Activated CD4-positive, alpha-beta memory T cell treated with anti-CD3 and anti-CD28 coated beads for 36 hours (primary cell): Measurements from ENCODE around the gene TRABD2B. TPM values are rescaled to one million over a fixed set of nuclear protein-coding genes. Genes with fewer than 3 reads are reported as not detected.

Experiments
- CTCF ChIA-PET: fragments of 350-600 bp; sonication (Branson Sonifier 250); formaldehyde crosslinking; loops from one replicate; lab custom pipeline; 2021; ENCODE audit warnings: antibody characterized with exemption, inconsistent platforms; lab: Charles Lee
- POLR2A ChIA-PET: fragments of 350-600 bp; sonication (Branson Sonifier 250); formaldehyde crosslinking; loops from one replicate; lab custom pipeline; 2021; ENCODE audit warnings: antibody characterized with exemption; lab: Charles Lee
- DNase-seq: peaks from one replicate; pipeline ENCODE4 v3.0.0-alpha.2; 2020
- H3K27ac Mint-ChIP-seq: one replicate; pipeline ENCODE4 v1.8.0; 2021; ENCODE audit warnings: mixed read lengths
- H3K27me3 Mint-ChIP-seq: one replicate; pipeline ENCODE4 v1.8.0; 2021; ENCODE audit warnings: mixed read lengths
- H3K36me3 Mint-ChIP-seq: one replicate; pipeline ENCODE4 v1.8.0; 2021; ENCODE audit warnings: mixed read lengths
- H3K4me1 Mint-ChIP-seq: one replicate; pipeline ENCODE4 v1.8.0; 2021; ENCODE audit warnings: low read depth, mixed read lengths
- H3K4me3 Mint-ChIP-seq: one replicate; pipeline ENCODE4 v1.8.0; 2021; ENCODE audit warnings: mild to moderate bottlenecking, mixed read lengths
- H3K9me3 Mint-ChIP-seq: one replicate; pipeline ENCODE4 v1.8.0; 2021; ENCODE audit warnings: mixed read lengths
- intact Hi-C: fragments of 100-400 bp; cut with micrococcal nuclease; formaldehyde crosslinking; loops from one replicate; pipeline ENCODE4 v1.15.1; 2023
- total RNA-seq, 2 experiments: library from RNA; stranded (reverse); gene quantifications; one replicate each; pipeline ENCODE4 v1.2.3, GENCODE V29; 2021

Gene TRABD2B
- total RNA-seq, 2 experiments from 2014 or later, result not detected

DNA sequence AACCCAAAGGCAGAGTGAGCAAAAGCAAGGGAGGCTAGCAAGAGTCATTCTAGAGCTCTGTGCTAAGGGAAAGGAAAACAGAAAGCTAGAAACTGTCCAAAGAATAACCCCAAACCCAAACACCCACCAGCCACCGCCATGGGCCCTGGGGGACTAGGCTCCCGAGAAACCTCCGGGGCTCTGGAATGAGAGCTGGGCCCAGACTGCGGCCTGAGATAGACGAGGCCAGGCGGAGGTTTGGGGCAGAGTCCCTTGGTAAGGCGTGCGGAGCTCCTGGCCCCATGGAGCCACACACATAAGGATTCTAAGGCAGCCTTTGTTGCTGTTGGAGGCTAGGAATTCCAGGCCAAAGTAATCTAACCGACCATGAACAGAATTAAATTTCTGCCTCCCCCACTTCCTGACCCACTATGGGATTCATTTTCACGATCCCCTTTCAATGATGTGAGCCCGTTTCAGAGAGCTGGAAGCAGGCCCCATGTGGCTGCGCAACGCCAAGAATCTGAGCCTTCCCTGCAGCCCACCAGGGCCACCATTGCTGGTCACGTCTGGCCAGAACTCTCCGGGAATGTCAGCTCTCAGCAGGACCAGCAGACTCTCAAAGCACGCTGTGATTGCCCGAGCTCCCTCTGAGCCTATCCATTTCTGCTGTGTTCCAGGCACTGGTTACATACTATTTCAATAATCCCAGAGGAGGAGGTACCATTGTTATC, 145.0 kb downstream of the TRABD2B start:
- DNase-seq, result no peak
- H3K4me3 Mint-ChIP-seq, result no peak overlapping the region
- CTCF ChIA-PET, result no interaction called here
- no peak overlapping the region for H3K27ac Mint-ChIP-seq
- POLR2A ChIA-PET, result no interaction called here
- intact Hi-C loops, result no loop called here
- H3K9me3 Mint-ChIP-seq, result no peaks in the 10 kb centered on the region
- no peaks in the 10 kb centered on the region for H3K27me3 Mint-ChIP-seq
- no peaks in the 10 kb centered on the region for H3K4me1 Mint-ChIP-seq
- no peaks in the 10 kb centered on the region for H3K36me3 Mint-ChIP-seq

DNA sequence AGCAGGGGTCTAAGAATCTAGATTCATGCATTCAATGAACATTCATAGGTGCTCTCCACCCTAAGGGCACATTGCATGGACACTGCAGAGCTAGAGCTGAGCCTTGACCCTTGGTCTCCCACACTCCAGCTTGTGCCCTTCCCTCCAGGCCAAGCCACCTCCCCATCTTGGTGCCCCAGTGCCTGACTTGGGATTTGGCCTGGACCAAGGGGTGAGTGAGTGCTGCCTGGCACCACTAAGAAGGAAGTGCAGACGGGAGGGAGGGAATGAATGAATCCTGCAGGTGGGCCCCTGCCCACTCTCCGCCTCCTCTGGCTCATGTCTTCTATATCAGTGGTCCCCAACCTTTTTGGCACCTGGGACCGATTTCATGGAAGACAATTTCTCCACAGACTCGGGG, 146.7 kb downstream of the TRABD2B start:
- no peak for DNase-seq
- POLR2A ChIA-PET, result no interaction called here
- Mint-ChIP-seq H3K36me3 (no peaks in the 10 kb centered on the region), H3K4me3 (no peak overlapping the region), H3K9me3 (no peaks in the 10 kb centered on the region), H3K4me1 (no peaks in the 10 kb centered on the region), H3K27me3 (no peaks in the 10 kb centered on the region), H3K27ac (no peak overlapping the region)
- CTCF ChIA-PET, result no interaction called here
- intact Hi-C loops, result no loop called here

- POLR2A ChIA-PET, result no interaction called here
- intact Hi-C loops, result no loop called here
- no peaks in the 10 kb centered on the region for H3K9me3 Mint-ChIP-seq
- no peaks in the 10 kb centered on the region for H3K27me3 Mint-ChIP-seq
- H3K4me3 Mint-ChIP-seq, result no peak overlapping the region
- no peaks in the 10 kb centered on the region for H3K4me1 Mint-ChIP-seq
- H3K36me3 Mint-ChIP-seq, result no peaks in the 10 kb centered on the region
- CTCF ChIA-PET, result no interaction called here
- H3K27ac Mint-ChIP-seq, result no peak overlapping the region
- no peak for DNase-seq
Observed at GRCh38 chr1:47849591-47850261, 147.5 kb downstream of the TRABD2B start.

- DNase-seq, result no peak
- H3K4me3 Mint-ChIP-seq, result no peak overlapping the region
- no peak overlapping the region for H3K27ac Mint-ChIP-seq
- no peaks in the 10 kb centered on the region for H3K36me3 Mint-ChIP-seq
- H3K4me1 Mint-ChIP-seq, result no peaks in the 10 kb centered on the region
- POLR2A ChIA-PET, result no interaction called here
- no peaks in the 10 kb centered on the region for H3K27me3 Mint-ChIP-seq
- H3K9me3 Mint-ChIP-seq, result no peaks in the 10 kb centered on the region
- CTCF ChIA-PET, result no interaction called here
- intact Hi-C loops, result no loop called here
Observed at GRCh38 chr1:47849005-47849521, 148.1 kb downstream of the TRABD2B start.

- H3K36me3 Mint-ChIP-seq, result no peaks in the 10 kb centered on the region
- intact Hi-C loops, result no loop called here
- H3K27ac Mint-ChIP-seq, result no peak overlapping the region
Observed at GRCh38 chr1:47847763-47848162, 149.4 kb downstream of the TRABD2B start.

GRCh38 chr1:47844558-47844955, 152.6 kb downstream of the TRABD2B start:
- Mint-ChIP-seq H3K27me3 (peaks cover 3% of the 10 kb centered on the region), H3K4me1 (no peaks in the 10 kb centered on the region), H3K27ac (no peak overlapping the region), H3K4me3 (no peak overlapping the region), H3K36me3 (no peaks in the 10 kb centered on the region), H3K9me3 (no peaks in the 10 kb centered on the region)
- ChIA-PET CTCF (no interaction called here), POLR2A (no interaction called here)
- intact Hi-C loops, result no loop called here
- no peak for DNase-seq

More at GRCh38 chr1:47847763-47848162, 149.4 kb downstream of the TRABD2B start:
- Mint-ChIP-seq H3K4me3 (no peak overlapping the region), H3K4me1 (no peaks in the 10 kb centered on the region), H3K9me3 (no peaks in the 10 kb centered on the region), H3K27me3 (peaks cover 3% of the 10 kb centered on the region)
- DNase-seq, result no peak
- ChIA-PET CTCF (no interaction called here), POLR2A (no interaction called here)

- Mint-ChIP-seq H3K27ac (no peak overlapping the region), H3K9me3 (no peaks in the 10 kb centered on the region), H3K27me3 (peaks cover 3% of the 10 kb centered on the region), H3K36me3 (no peaks in the 10 kb centered on the region), H3K4me3 (no peak overlapping the region), H3K4me1 (no peaks in the 10 kb centered on the region)
- DNase-seq, result no peak
- intact Hi-C loops, result no loop called here
- CTCF ChIA-PET, result no interaction called here
- POLR2A ChIA-PET, result interaction anchor here (0.5 kb wide), 1 partner anchor 274 kb away, joined by 3 read pairs; no protein-coding TSS in a partner anchor
Observed at GRCh38 chr1:47843781-47844557, 153.2 kb downstream of the TRABD2B start.

DNA sequence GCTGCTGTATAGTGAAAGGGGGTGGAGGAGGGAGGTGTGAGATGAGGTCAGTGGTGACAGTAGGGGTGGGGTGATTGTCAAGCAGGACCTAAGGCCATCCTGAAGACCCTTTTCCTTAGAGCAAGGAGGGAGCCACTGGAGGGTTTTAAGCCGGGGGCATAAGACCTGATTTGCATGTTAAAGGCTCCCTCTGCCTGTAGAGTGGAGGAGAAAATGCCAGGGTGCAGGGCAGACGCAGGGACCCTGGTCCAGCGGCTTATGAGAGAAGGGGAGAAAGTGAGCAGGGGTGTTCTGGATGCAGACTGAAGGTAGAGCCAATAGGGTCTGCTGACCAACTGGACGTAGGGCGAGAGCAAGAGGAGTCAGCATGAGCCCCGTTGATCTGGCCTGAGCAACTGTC, 154.1 kb downstream of the TRABD2B start:
- intact Hi-C loops, result no loop called here
- Mint-ChIP-seq H3K4me3 (no peak overlapping the region), H3K27ac (no peak overlapping the region), H3K4me1 (no peaks in the 10 kb centered on the region), H3K9me3 (no peaks in the 10 kb centered on the region), H3K27me3 (peaks cover 3% of the 10 kb centered on the region), H3K36me3 (no peaks in the 10 kb centered on the region)
- ChIA-PET POLR2A (no interaction called here), CTCF (no interaction called here)
- DNase-seq, result no peak

DNA sequence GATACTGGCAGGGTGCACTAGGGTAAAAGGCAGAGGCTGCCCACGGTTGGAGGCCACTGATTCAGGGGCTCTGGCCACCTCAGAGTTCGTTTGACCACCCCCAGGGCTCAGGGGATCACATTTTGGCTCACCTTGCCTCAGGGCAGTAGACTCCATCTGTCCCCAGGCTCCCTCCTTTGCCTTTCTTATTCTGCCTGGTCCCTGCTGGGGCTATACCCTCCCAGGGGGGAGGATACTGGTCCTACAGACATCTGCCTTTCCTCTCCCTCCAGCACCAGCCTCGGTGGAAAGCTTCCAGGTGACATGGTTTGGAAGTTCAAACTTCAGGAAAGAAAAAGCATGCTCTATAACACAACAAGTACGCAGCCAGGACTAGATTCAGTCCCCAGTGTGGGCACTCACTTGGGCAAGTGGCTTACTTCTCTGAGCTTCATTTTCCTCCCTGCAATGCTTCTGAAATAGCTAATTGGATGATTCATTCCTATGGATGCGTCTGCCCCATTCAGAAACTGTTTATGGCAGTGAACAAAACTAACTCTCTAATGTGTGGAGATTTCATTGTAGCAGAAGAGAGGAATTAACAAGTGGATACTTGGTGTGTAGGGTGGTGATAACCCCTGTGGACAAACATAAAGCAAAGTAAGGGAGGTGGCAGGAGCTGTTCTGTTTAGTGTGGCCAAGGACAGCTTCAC, 154.8 kb downstream of the TRABD2B start:
- H3K27ac Mint-ChIP-seq, result no peak overlapping the region
- CTCF ChIA-PET, result no interaction called here
- H3K27me3 Mint-ChIP-seq, result peaks cover 3% of the 10 kb centered on the region
- H3K36me3 Mint-ChIP-seq, result no peaks in the 10 kb centered on the region
- H3K9me3 Mint-ChIP-seq, result no peaks in the 10 kb centered on the region
- POLR2A ChIA-PET, result no interaction called here
- no peak overlapping the region for H3K4me3 Mint-ChIP-seq
- H3K4me1 Mint-ChIP-seq, result no peaks in the 10 kb centered on the region
- DNase-seq, result no peak
- intact Hi-C loops, result no loop called here

DNA sequence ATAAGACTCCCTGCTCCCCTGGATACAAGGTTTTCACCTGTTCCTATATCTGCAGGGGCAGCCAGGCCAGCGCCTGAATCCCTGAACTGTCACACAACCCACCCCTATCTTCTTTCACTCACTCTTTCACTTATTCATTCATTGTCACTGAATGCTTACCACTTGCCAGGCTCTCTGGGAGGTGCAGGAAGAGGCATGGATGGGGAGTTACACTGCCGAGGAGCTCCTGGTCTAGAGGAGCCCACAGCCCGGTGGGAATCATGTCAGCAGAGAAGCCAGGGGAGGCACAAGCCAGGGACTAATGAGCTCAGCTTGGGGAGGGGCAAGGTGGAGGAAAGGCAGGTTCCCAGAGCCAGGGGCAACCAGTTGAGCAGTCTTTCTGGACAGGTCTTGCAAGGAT, 155.8 kb downstream of the TRABD2B start:
- Mint-ChIP-seq H3K27me3 (peaks cover 3% of the 10 kb centered on the region), H3K4me3 (no peak overlapping the region), H3K27ac (no peak overlapping the region), H3K9me3 (no peaks in the 10 kb centered on the region), H3K4me1 (no peaks in the 10 kb centered on the region), H3K36me3 (no peaks in the 10 kb centered on the region)
- POLR2A ChIA-PET, result no interaction called here
- intact Hi-C loops, result no loop called here
- DNase-seq, result no peak
- CTCF ChIA-PET, result no interaction called here

DNA sequence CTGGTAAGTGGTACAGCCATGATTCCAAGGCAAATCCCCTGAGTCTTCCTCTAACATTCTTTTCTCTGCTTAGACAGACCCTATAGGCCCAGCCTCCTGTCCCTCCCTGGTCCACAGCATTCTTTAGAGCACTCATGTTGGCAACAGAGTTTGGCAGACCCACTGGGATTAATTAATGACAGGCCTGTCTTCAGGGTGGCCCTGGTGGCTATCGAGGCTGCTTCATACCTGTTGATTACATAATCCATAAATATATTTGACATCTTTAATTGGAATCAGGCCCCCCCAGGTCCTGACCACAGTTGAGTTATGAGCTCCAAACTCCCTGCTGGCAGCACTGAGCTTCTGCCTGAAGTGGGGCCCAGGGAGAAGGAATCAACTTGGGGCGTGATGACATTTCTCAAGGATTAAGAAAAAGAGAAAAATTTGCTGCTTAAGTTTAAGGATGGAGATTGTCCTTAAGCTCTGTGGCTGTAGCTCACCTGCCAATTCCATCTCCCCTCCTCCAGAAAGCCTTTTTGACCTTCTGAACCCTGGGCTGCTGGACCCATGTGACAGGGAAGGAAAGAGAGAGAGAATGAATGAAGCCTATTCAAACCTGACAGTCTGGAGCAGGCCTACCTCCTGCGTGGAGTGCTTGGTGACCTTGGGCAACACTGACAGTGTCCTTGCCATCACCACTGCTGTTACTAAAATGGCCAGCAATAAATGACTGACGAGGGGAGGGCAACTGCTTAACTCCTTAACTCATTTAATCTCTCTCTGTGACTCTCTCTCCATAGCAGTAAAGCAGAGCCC, 156.6 kb downstream of the TRABD2B start:
- intact Hi-C loops, result no loop called here
- no peak for DNase-seq
- peaks cover under 1% of the 10 kb centered on the region for H3K9me3 Mint-ChIP-seq
- H3K36me3 Mint-ChIP-seq, result no peaks in the 10 kb centered on the region
- H3K4me1 Mint-ChIP-seq, result no peaks in the 10 kb centered on the region
- CTCF ChIA-PET, result no interaction called here
- H3K27me3 Mint-ChIP-seq, result peaks cover 3% of the 10 kb centered on the region
- POLR2A ChIA-PET, result no interaction called here
- H3K4me3 Mint-ChIP-seq, result no peak overlapping the region
- H3K27ac Mint-ChIP-seq, result no peak overlapping the region
